SK-N-SH (cell line): ENCODE measurements around the gene MORC2. TPM values are rescaled to one million over a fixed set of nuclear protein-coding genes. Genes with fewer than 3 reads are reported as not detected.

ENCODE experiments used
- CTCF ChIA-PET: fragments of 300-600, 350-600 bp; formaldehyde crosslinking; extraction: SDS; loops from one replicate; lab custom pipeline; 2021; lab: Yijun Ruan, JAX
- POLR2A ChIA-PET: fragments of 350-600 bp; sonication (Branson Sonifier 250); formaldehyde crosslinking; extraction: SDS; loops from one replicate; lab custom pipeline; 2020; ENCODE audit warnings: antibody characterized with exemption, inconsistent platforms; lab: Yijun Ruan, JAX
- DNase-seq: peaks from one replicate; pipeline ENCODE4 v3.0.0; 2012
- H2AFZ ChIP-seq: fragments of 200-600 bp; sonication (generic); 2 replicates; pipeline ENCODE4 v1.8.1; 2016; ENCODE audit warnings: antibody characterized with exemption, mild to moderate bottlenecking, low read depth
- H3F3A ChIP-seq: fragments of 200-600 bp; sonication (generic); replicated peaks from 2 replicates; pipeline ENCODE3; 2016; ENCODE audit warnings: antibody characterized with exemption, mild to moderate bottlenecking; ENCODE audit not compliant: insufficient read depth
- H3K27ac ChIP-seq, 2 experiments: fragments of 200-500 bp in 1 of 2; fragments of 200-600 bp in 1 of 2; sonication (Bioruptor generic) in 1 of 2; sonication (generic), shearing (Covaris generic) in 1 of 2; 2 replicates each; pipeline versions ENCODE4 v1.5.1 to v1.6.1; 2014 to 2016; ENCODE audit warnings: low read depth in 2 of 2, inconsistent platforms in 1 of 2, low read length in 1 of 2, mild to moderate bottlenecking in 1 of 2, mixed read lengths in 1 of 2
- H3K27me3 ChIP-seq: fragments of 200-600 bp; sonication (generic), shearing (Covaris generic); 2 replicates; pipeline ENCODE4 v1.6.1; 2016; ENCODE audit warnings: mixed run types; ENCODE audit not compliant: insufficient read depth
- H3K36me3 ChIP-seq, 2 experiments: fragments of 200-500 bp in 1 of 2; fragments of 200-600 bp in 1 of 2; sonication (Bioruptor generic) in 1 of 2; sonication (generic) in 1 of 2; replicated peaks in 1 of 2; 2 replicates each; pipeline versions ENCODE3 to v1.5.1; 2014 to 2016; ENCODE audit warnings: low read length in 1 of 2, mild to moderate bottlenecking in 1 of 2; ENCODE audit not compliant: insufficient read depth in 2 of 2, control insufficient read depth in 1 of 2
- H3K4me1 ChIP-seq, 2 experiments: fragments of 200-500 bp in 1 of 2; fragments of 200-600 bp in 1 of 2; sonication (Bioruptor generic) in 1 of 2; sonication (generic), shearing (Covaris generic) in 1 of 2; 2 replicates each; pipeline versions ENCODE4 v1.5.1 to v1.6.1; 2014 to 2016; ENCODE audit warnings: low read depth in 1 of 2, low read length in 1 of 2, mixed run types in 1 of 2; ENCODE audit not compliant: insufficient read depth in 2 of 2, control insufficient read depth in 1 of 2
- H3K4me2 ChIP-seq: fragments of 200-600 bp; sonication (generic), shearing (Covaris generic); 2 replicates; pipeline ENCODE4 v1.6.1; 2017; ENCODE audit warnings: mixed run types
- H3K4me3 ChIP-seq, 2 experiments: fragments of 200-500 bp in 1 of 2; fragments of 200-600 bp in 1 of 2; sonication (Bioruptor generic) in 1 of 2; sonication (generic), shearing (Covaris generic) in 1 of 2; 2 replicates each; pipeline versions ENCODE4 v1.5.1 to v1.8.1; 2014 to 2016; ENCODE audit warnings: low read depth in 2 of 2, inconsistent platforms in 1 of 2, low read length in 1 of 2, mild to moderate bottlenecking in 1 of 2, mixed read lengths in 1 of 2, moderate library complexity in 1 of 2
- H3K79me2 ChIP-seq: fragments of 200-600 bp; sonication (generic); 2 replicates; pipeline ENCODE4 v1.8.1; 2017; ENCODE audit warnings: mild to moderate bottlenecking; ENCODE audit not compliant: insufficient read depth
- H3K9ac ChIP-seq: fragments of 200-600 bp; sonication (generic); 2 replicates; pipeline ENCODE4 v1.6.1; 2017; ENCODE audit warnings: mixed run types
- H3K9me2 ChIP-seq: fragments of 200-600 bp; sonication (generic); 2 replicates; pipeline ENCODE4 v1.6.1; 2017; ENCODE audit warnings: mixed run types
- H3K9me3 ChIP-seq: fragments of 200-600 bp; sonication (generic); 2 replicates; pipeline ENCODE4 v1.6.1; 2017; ENCODE audit warnings: mixed run types, mild to moderate bottlenecking, moderate library complexity
- H4K20me1 ChIP-seq: fragments of 200-600 bp; sonication (generic); 2 replicates; pipeline ENCODE4 v1.6.1; 2017; ENCODE audit warnings: mild to moderate bottlenecking, mixed run types; ENCODE audit not compliant: insufficient read depth
- CHD2 ChIP-seq: fragments of 150-350 bp; IDR thresholded peaks from 2 replicates; pipeline ENCODE4 v1.6.1; 2018; ENCODE audit warnings: low read length; ENCODE audit not compliant: partially characterized antibody
- ELF1 ChIP-seq: IDR thresholded peaks from 2 replicates; pipeline ENCODE4 v1.4.0; 2012
- FOXM1 ChIP-seq: IDR thresholded peaks from 2 replicates; pipeline ENCODE4 v1.4.0; 2012; ENCODE audit warnings: low read depth, mild to moderate bottlenecking
- IRF3 ChIP-seq: fragments of 150-350 bp; IDR thresholded peaks from 2 replicates; pipeline ENCODE4 v1.6.1; 2016; ENCODE audit warnings: mild to moderate bottlenecking, low read depth, low read length
- JUND ChIP-seq: IDR thresholded peaks from 2 replicates; pipeline ENCODE4 v1.4.0; 2012
- TCF12 ChIP-seq: IDR thresholded peaks from 2 replicates; pipeline ENCODE4 v1.4.0; 2012
- USF2 ChIP-seq: fragments of 150-350 bp; IDR thresholded peaks from 2 replicates; pipeline ENCODE4 v1.6.1; 2017; ENCODE audit warnings: antibody characterized with exemption, low read length, low read depth, borderline replicate concordance
- ZBTB33 ChIP-seq: IDR thresholded peaks from 2 replicates; pipeline ENCODE4 v1.4.0; 2012; ENCODE audit warnings: low read depth, borderline replicate concordance
- WGBS: methylation state at CpG from one replicate; pipeline ENCODE4 v1.1.6; 2017; ENCODE audit warnings: low lambda C conversion rate; 5-methylcytosine and 5-hydroxymethylcytosine counted together
- polyA plus RNA-seq, 3 experiments: library from polyadenylated mRNA; depleted of rRNA; stranded (reverse); fragments of >200 nt; gene quantifications; 2 replicates each; pipeline ENCODE4 v1.2.3, GENCODE V29; 2012

MORC2 gene
- polyA plus RNA-seq, 1 of the 3 experiments (the other 2 are of a cell fraction) = 8.3 TPM

- POLR2A ChIA-PET = no interaction called here
Observed at GRCh38 chr22:30882974-30883533, 85.5 kb downstream of the MORC2 start.

More at GRCh38 chr22:30882974-30883533, 85.5 kb downstream of the MORC2 start:
- no peaks in the 10 kb centered on the region for H3K27me3 ChIP-seq
- no peak overlapping the region for H3K4me2 ChIP-seq
- no peak for DNase-seq
- 80% methylated on average over 1 of the region's 4 CpGs for WGBS
- H2AFZ ChIP-seq = no peak overlapping the region
- CTCF ChIA-PET = interaction anchor here (0.8 to 1.4 kb wide), 4 partner anchors 19 to 248 kb away, joined by 3 read pairs; no protein-coding TSS in a partner anchor
- H3K4me1 ChIP-seq = peaks cover 0 to 48% of the 10 kb centered on the region in 2 experiments; a peak in 1 of 4 replicates
- H3K36me3 ChIP-seq = no peaks in the 10 kb centered on the region
- H3K4me3 ChIP-seq = no peak overlapping the region
- no peak overlapping the region for H3K9ac ChIP-seq
- H3K79me2 ChIP-seq = no peaks in the 10 kb centered on the region
- H3K9me2 ChIP-seq = no peaks in the 10 kb centered on the region
- no peaks in the 10 kb centered on the region for H4K20me1 ChIP-seq
- no peaks in the 10 kb centered on the region for H3K9me3 ChIP-seq
- TF ChIP-seq IRF3 (no peak), FOXM1 (no peak), TCF12 (no peak), USF2 (no peak), JUND (no peak), ELF1 (no peak), ZBTB33 (no peak), CHD2 (no peak)
- H3K27ac ChIP-seq = no peak overlapping the region
- H3F3A ChIP-seq = no peaks in the 10 kb centered on the region
